ENCODE data around the gene MRPL18. TPM values are rescaled to one million over a fixed set of nuclear protein-coding genes. Genes with fewer than 3 reads are reported as not detected.

Gene MRPL18
- total and polyA plus RNA-seq, 9 of the 15 experiments (the other 6 are each of a cell fraction or from before 2014, with no cell fraction given) = 149 to 456 (median 196) TPM

DNA sequence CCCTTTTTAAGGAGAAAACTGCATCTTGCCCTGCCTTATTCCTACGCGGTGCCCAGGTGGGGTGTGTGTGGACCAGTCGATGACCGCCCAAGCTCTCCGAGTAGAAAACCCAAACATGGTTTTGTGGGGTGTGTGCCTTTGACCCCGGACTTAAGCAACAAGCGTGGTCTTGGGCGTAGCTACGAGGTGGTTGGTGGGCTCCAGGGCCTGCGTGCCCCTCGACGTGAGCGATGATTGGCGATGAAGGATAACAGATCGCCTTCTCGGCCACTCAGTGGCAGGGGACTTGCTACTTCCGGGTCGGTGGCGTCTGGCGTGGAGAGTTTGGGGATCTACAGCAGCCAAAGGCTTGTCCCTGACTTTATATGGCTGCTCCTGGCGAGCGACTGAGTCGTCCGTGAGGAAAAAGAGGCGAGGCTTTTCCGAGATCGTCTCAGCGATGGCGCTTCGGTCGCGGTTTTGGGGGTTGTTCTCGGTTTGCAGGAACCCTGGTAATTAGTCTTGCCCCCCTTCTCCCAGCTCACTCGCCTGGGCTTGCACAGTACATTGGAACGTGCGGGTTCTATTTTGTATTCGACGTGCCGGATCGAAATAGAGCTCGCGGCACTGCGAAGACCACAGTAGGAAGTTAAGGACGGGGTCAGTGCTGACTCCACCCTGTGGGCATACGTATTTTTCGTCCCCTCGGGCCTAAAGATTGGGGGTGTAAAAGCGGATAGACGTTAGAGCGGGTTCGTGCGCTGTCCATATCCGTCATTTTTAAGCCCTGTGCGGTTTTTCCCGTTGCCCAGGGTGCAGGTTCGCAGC, at the start of gene MRPL18 (continued):
- TF ChIP-seq TOE1 (IDR thresholded peaks at IDR 0.05; ENCODE audit: borderline replicate concordance) (peak; percentile 49; the same call in 1 of the 2 replicates), TOE1 (CRISPR knock-in tag; IDR thresholded peaks at IDR 0.05; ENCODE audit: borderline replicate concordance, low read depth) (no peak), HNRNPUL1 (IDR thresholded peaks at IDR 0.05; ENCODE audit: low read length) (no peak), FUS (optimal IDR thresholded peaks at IDR 0.05; ENCODE audit: low read depth, low read length) (no peak), SIN3B (IDR thresholded peaks at IDR 0.05; ENCODE audit: low read depth) (peak; percentile 58), PHB2 (IDR thresholded peaks at IDR 0.05; ENCODE audit: low read depth) (no peak), KDM5B (IDR thresholded peaks at IDR 0.05; ENCODE audit: insufficient replicate concordance, low read depth, low read length) (peak; percentile 89), NCOR1 (IDR thresholded peaks at IDR 0.05) (no peak), ZFP1 (CRISPR knock-in tag; IDR thresholded peaks at IDR 0.05) (no peak), EHMT2 (IDR thresholded peaks at IDR 0.05) (no peak), TAF7 (tag; IDR thresholded peaks at IDR 0.05) (0 out of 2 replicates have a peak, but pooled peaks have one; percentile 24), POLR2AphosphoS5 (IDR thresholded peaks at IDR 0.05; ENCODE audit: control insufficient read depth, insufficient read depth, low read depth, low read length) (peak; percentile 75; the same call in 1 of the 2 replicates), ILK (tag; IDR thresholded peaks at IDR 0.05; ENCODE audit: borderline replicate concordance, low read depth) (no peak), OTX1 (CRISPR knock-in tag; IDR thresholded peaks at IDR 0.05) (no peak), ZBTB17 (CRISPR knock-in tag; IDR thresholded peaks at IDR 0.05) (0 out of 2 replicates have a peak, but pooled peaks have one; percentile 35), COPS2 (conservative IDR thresholded peaks at IDR 0.05) (no peak)
- TF ChIP-seq, protein P1, sequence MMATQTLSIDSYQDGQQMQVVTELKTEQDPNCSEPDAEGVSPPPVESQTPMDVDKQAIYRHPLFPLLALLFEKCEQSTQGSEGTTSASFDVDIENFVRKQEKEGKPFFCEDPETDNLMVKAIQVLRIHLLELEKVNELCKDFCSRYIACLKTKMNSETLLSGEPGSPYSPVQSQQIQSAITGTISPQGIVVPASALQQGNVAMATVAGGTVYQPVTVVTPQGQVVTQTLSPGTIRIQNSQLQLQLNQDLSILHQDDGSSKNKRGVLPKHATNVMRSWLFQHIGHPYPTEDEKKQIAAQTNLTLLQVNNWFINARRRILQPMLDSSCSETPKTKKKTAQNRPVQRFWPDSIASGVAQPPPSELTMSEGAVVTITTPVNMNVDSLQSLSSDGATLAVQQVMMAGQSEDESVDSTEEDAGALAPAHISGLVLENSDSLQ (IDR thresholded peaks at IDR 0.05) = peak; percentile 100
- TF ChIP-seq, protein P2, sequence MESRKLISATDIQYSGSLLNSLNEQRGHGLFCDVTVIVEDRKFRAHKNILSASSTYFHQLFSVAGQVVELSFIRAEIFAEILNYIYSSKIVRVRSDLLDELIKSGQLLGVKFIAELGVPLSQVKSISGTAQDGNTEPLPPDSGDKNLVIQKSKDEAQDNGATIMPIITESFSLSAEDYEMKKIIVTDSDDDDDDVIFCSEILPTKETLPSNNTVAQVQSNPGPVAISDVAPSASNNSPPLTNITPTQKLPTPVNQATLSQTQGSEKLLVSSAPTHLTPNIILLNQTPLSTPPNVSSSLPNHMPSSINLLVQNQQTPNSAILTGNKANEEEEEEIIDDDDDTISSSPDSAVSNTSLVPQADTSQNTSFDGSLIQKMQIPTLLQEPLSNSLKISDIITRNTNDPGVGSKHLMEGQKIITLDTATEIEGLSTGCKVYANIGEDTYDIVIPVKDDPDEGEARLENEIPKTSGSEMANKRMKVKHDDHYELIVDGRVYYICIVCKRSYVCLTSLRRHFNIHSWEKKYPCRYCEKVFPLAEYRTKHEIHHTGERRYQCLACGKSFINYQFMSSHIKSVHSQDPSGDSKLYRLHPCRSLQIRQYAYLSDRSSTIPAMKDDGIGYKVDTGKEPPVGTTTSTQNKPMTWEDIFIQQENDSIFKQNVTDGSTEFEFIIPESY (CRISPR knock-in tag; IDR thresholded peaks at IDR 0.05) = no peak
- TF ChIP-seq, protein P3, sequence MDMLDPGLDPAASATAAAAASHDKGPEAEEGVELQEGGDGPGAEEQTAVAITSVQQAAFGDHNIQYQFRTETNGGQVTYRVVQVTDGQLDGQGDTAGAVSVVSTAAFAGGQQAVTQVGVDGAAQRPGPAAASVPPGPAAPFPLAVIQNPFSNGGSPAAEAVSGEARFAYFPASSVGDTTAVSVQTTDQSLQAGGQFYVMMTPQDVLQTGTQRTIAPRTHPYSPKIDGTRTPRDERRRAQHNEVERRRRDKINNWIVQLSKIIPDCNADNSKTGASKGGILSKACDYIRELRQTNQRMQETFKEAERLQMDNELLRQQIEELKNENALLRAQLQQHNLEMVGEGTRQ (CRISPR knock-in tag; IDR thresholded peaks at IDR 0.05) = no peak; the same call in 1 of the 2 replicates
- TF ChIP-seq, protein P4, sequence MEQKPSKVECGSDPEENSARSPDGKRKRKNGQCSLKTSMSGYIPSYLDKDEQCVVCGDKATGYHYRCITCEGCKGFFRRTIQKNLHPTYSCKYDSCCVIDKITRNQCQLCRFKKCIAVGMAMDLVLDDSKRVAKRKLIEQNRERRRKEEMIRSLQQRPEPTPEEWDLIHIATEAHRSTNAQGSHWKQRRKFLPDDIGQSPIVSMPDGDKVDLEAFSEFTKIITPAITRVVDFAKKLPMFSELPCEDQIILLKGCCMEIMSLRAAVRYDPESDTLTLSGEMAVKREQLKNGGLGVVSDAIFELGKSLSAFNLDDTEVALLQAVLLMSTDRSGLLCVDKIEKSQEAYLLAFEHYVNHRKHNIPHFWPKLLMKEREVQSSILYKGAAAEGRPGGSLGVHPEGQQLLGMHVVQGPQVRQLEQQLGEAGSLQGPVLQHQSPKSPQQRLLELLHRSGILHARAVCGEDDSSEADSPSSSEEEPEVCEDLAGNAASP (IDR thresholded peaks at IDR 0.05) = no peak
- TF ChIP-seq, protein P5, sequence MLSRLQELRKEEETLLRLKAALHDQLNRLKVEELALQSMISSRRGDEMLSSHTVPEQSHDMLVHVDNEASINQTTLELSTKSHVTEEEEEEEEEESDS (CRISPR knock-in tag; IDR thresholded peaks at IDR 0.05) = no peak
- TF ChIP-seq, protein P6, sequence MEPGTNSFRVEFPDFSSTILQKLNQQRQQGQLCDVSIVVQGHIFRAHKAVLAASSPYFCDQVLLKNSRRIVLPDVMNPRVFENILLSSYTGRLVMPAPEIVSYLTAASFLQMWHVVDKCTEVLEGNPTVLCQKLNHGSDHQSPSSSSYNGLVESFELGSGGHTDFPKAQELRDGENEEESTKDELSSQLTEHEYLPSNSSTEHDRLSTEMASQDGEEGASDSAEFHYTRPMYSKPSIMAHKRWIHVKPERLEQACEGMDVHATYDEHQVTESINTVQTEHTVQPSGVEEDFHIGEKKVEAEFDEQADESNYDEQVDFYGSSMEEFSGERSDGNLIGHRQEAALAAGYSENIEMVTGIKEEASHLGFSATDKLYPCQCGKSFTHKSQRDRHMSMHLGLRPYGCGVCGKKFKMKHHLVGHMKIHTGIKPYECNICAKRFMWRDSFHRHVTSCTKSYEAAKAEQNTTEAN (CRISPR knock-in tag; IDR thresholded peaks at IDR 0.05) = peak; percentile 71; the same call in 1 of the 2 replicates

All from K562 (cell line).